ENCODE measurements around the gene PXK.

The PXK gene

GRCh38 chr3:58341376-58341775 lies 8.7 kb downstream of the PXK start:
- H3K4me3 ChIP-seq (ENCODE audit: low read depth, low read length): no peak overlapping the region
- no peak for DNase-seq (ENCODE audit: low read depth)

GRCh38 chr3:58342676-58343075 lies 10.0 kb downstream of the PXK start:
- no peak for DNase-seq (ENCODE audit: low read depth)
- no peak overlapping the region for H3K4me3 ChIP-seq (ENCODE audit: low read depth, low read length)

GRCh38 chr3:58345457-58345856 lies 12.8 kb downstream of the PXK start:
- DNase-seq (ENCODE audit: low read depth): no peak

GRCh38 chr3:58346368-58346767 lies 13.7 kb downstream of the PXK start:
- no peak overlapping the region for H3K4me3 ChIP-seq (ENCODE audit: low read depth, low read length)

More at GRCh38 chr3:58345457-58345856, 12.8 kb downstream of the PXK start:
- no peak overlapping the region for H3K4me3 ChIP-seq (ENCODE audit: low read depth, low read length)

GRCh38 chr3:58347984-58348383 lies 15.3 kb downstream of the PXK start:
- DNase-seq (ENCODE audit: low read depth): no peak
- no peak overlapping the region for H3K4me3 ChIP-seq (ENCODE audit: low read depth, low read length)

More at GRCh38 chr3:58346368-58346767, 13.7 kb downstream of the PXK start:
- no peak for DNase-seq (ENCODE audit: low read depth)

- no peak for DNase-seq (ENCODE audit: low read depth)
- no peak overlapping the region for H3K4me3 ChIP-seq (ENCODE audit: low read depth, low read length)
Measured at GRCh38 chr3:58349792-58350626, 17.3 kb downstream of the PXK start.

- peak; percentile 26 for DNase-seq (ENCODE audit: low read depth)
- H3K4me3 ChIP-seq (ENCODE audit: low read depth, low read length): no peak overlapping the region
Measured at GRCh38 chr3:58350627-58351013, 17.9 kb downstream of the PXK start.

- DNase-seq (ENCODE audit: low read depth): no peak
- H3K4me3 ChIP-seq (ENCODE audit: low read depth, low read length): no peak overlapping the region
Measured at GRCh38 chr3:58351920-58352319, 19.2 kb downstream of the PXK start.

- DNase-seq (ENCODE audit: low read depth): no peak
- H3K4me3 ChIP-seq (ENCODE audit: low read depth, low read length): no peak overlapping the region
Measured at GRCh38 chr3:58352626-58353025, 19.9 kb downstream of the PXK start.

- no peak overlapping the region for H3K4me3 ChIP-seq (ENCODE audit: low read depth, low read length)
Measured at GRCh38 chr3:58353722-58354553, 21.2 kb downstream of the PXK start.

GRCh38 chr3:58355179-58355578 lies 22.5 kb downstream of the PXK start:
- no peak overlapping the region for H3K4me3 ChIP-seq (ENCODE audit: low read depth, low read length)
- DNase-seq (ENCODE audit: low read depth): no peak

More at GRCh38 chr3:58353722-58354553, 21.2 kb downstream of the PXK start:
- DNase-seq (ENCODE audit: low read depth): no peak

GRCh38 chr3:58356054-58356453 lies 23.4 kb downstream of the PXK start:
- no peak overlapping the region for H3K4me3 ChIP-seq (ENCODE audit: low read depth, low read length)
- DNase-seq (ENCODE audit: low read depth): no peak

- no peak overlapping the region for H3K4me3 ChIP-seq (ENCODE audit: low read depth, low read length)
- DNase-seq (ENCODE audit: low read depth): no peak
Measured at GRCh38 chr3:58357402-58357801, 24.7 kb downstream of the PXK start.

- no peak for DNase-seq (ENCODE audit: low read depth)
- H3K4me3 ChIP-seq (ENCODE audit: low read depth, low read length): no peak overlapping the region
Measured at GRCh38 chr3:58358092-58358491, 25.4 kb downstream of the PXK start.

GRCh38 chr3:58358808-58359207 lies 26.1 kb downstream of the PXK start:
- no peak for DNase-seq (ENCODE audit: low read depth)
- H3K4me3 ChIP-seq (ENCODE audit: low read depth, low read length): no peak overlapping the region

GRCh38 chr3:58359621-58360020 lies 26.9 kb downstream of the PXK start:
- no peak overlapping the region for H3K4me3 ChIP-seq (ENCODE audit: low read depth, low read length)
- no peak for DNase-seq (ENCODE audit: low read depth)

- DNase-seq (ENCODE audit: low read depth): no peak
- no peak overlapping the region for H3K4me3 ChIP-seq (ENCODE audit: low read depth, low read length)
Measured at GRCh38 chr3:58361866-58362265, 29.2 kb downstream of the PXK start.

- no peak for DNase-seq (ENCODE audit: low read depth)
- H3K4me3 ChIP-seq (ENCODE audit: low read depth, low read length): no peak overlapping the region
Measured at GRCh38 chr3:58366699-58367098, 34.0 kb downstream of the PXK start.

- no peak for DNase-seq (ENCODE audit: low read depth)
- H3K4me3 ChIP-seq (ENCODE audit: low read depth, low read length): no peak overlapping the region
Measured at GRCh38 chr3:58369038-58369437, 36.3 kb downstream of the PXK start.

- H3K4me3 ChIP-seq (ENCODE audit: low read depth, low read length): no peak overlapping the region
- no peak for DNase-seq (ENCODE audit: low read depth)
Measured at GRCh38 chr3:58369876-58370275, 37.2 kb downstream of the PXK start.

- no peak for DNase-seq (ENCODE audit: low read depth)
- no peak overlapping the region for H3K4me3 ChIP-seq (ENCODE audit: low read depth, low read length)
Measured at GRCh38 chr3:58370407-58370806, 37.7 kb downstream of the PXK start.

Data from skeletal muscle cell (primary cell).